Panc1 (cell line): ENCODE measurements around the gene RPS6KL1. TPM values are rescaled to one million over a fixed set of nuclear protein-coding genes. Genes with fewer than 3 reads are reported as not detected.

ENCODE experiments used
- ATAC-seq: fragments of 200-7000 bp; cut with Tn5 transposase; 2 replicates; pipeline ENCODE4 v1.9.1; 2020; ENCODE audit warnings: mild to moderate bottlenecking, moderate library complexity
- BruUV-seq: library from RNA; stranded (reverse); fragments of 400-500 nt; replicated peaks from 2 replicates; lab custom pipeline; 2021; lab: Mats Ljungman, UMichigan
- CTCF ChIA-PET: fragments of 300-600 bp; sonication (Branson Sonifier 250); formaldehyde crosslinking; loops from one replicate; lab custom pipeline; 2022; ENCODE audit warnings: antibody characterized with exemption; lab: Charles Lee
- POLR2A ChIA-PET: fragments of 300-600 bp; sonication (Branson Sonifier 250); formaldehyde crosslinking; loops from one replicate; lab custom pipeline; 2022; ENCODE audit warnings: antibody characterized with exemption; lab: Charles Lee
- DNase-seq: peaks from one replicate; pipeline ENCODE4 v3.0.0-alpha.2; 2010; ENCODE audit warnings: low read depth, low spot score
- H3K27ac ChIP-seq: 2 replicates; pipeline ENCODE4 v1.5.1; 2011; ENCODE audit warnings: mild to moderate bottlenecking, low read length, inconsistent platforms
- H3K27me3 ChIP-seq: fragments of 200-500 bp; sonication (Bioruptor generic); 2 replicates; pipeline ENCODE4 v1.6.0; 2014; ENCODE audit warnings: low read length, inconsistent platforms; ENCODE audit not compliant: control insufficient read depth, insufficient read depth
- H3K36me3 ChIP-seq: fragments of 200-500 bp; sonication (Bioruptor generic); 2 replicates; pipeline ENCODE4 v1.5.1; 2014; ENCODE audit warnings: inconsistent platforms, mild to moderate bottlenecking, low read length, moderate library complexity; ENCODE audit not compliant: control insufficient read depth, insufficient read depth
- H3K4me1 ChIP-seq: 2 replicates; pipeline ENCODE4 v1.5.1; 2011; ENCODE audit warnings: inconsistent platforms, mild to moderate bottlenecking, low read length, moderate library complexity; ENCODE audit not compliant: control insufficient read depth, insufficient read depth
- H3K4me3 ChIP-seq, 2 experiments: 2 replicates each; pipeline ENCODE4 v1.5.1; 2011 to 2012; ENCODE audit warnings: low read depth in 2 of 2, low read length in 2 of 2, mild to moderate bottlenecking in 2 of 2, inconsistent platforms in 1 of 2, moderate library complexity in 1 of 2
- H3K9me3 ChIP-seq: fragments of 200-500 bp; sonication (Bioruptor generic); 2 replicates; pipeline ENCODE4 v1.5.1; 2014; ENCODE audit warnings: low read depth, mild to moderate bottlenecking, inconsistent platforms, low read length, moderate library complexity; ENCODE audit not compliant: control insufficient read depth, insufficient read depth
- CTCF ChIP-seq: fragments of 450-650 bp; IDR thresholded peaks from 2 replicates; pipeline ENCODE4 v1.5.1; 2017; ENCODE audit warnings: mild to moderate bottlenecking
- POLR2AphosphoS5 ChIP-seq: IDR thresholded peaks from 2 replicates; pipeline ENCODE4 v1.6.1; 2012; ENCODE audit warnings: mild to moderate bottlenecking, low read depth, low read length, moderate library complexity
- REST ChIP-seq, 2 experiments: IDR thresholded peaks; 2 replicates each; pipeline ENCODE4 v1.6.1; 2011 to 2012; ENCODE audit warnings: low read depth in 2 of 2, control low read depth in 1 of 2, low read length in 1 of 2, mild to moderate bottlenecking in 1 of 2, moderate library complexity in 1 of 2; ENCODE audit not compliant: insufficient read depth in 1 of 2
- SIN3A ChIP-seq: IDR thresholded peaks from 2 replicates; pipeline ENCODE4 v1.6.1; 2012; ENCODE audit warnings: low read depth, mild to moderate bottlenecking, low read length, moderate library complexity, borderline replicate concordance; ENCODE audit not compliant: insufficient read depth
- TCF7L2 ChIP-seq: IDR thresholded peaks from 2 replicates; pipeline ENCODE4 v1.6.1; 2011; ENCODE audit warnings: mild to moderate bottlenecking, low read depth, low read length, inconsistent platforms
- in situ Hi-C: cut with HindIII; loops from 2 replicates; pipeline ENCODE4 v1.10.0; 2016; ENCODE audit warnings: low sequenced_read_pairs, low pct_unique_long_range_greater_than_20kb
- intact Hi-C: fragments of 100-400 bp; cut with micrococcal nuclease; formaldehyde crosslinking; loops from one replicate; pipeline ENCODE4 v1.10.0; 2022; ENCODE audit not compliant: unreplicated experiment
- total RNA-seq: library from RNA; stranded (reverse); gene quantifications from one replicate; pipeline ENCODE4 v1.2.1, GENCODE V29; 2021; ENCODE audit not compliant: unreplicated experiment

Gene RPS6KL1
- total RNA-seq, 1 experiment from 2014 or later = 14.9 TPM

- in situ Hi-C loops (no loop called here), intact Hi-C loops (no loop called here)
- no peak for TF ChIP-seq SIN3A
- TF ChIP-seq POLR2AphosphoS5 = no peak
- TF ChIP-seq REST (IDR thresholded peaks at IDR 0.05; ENCODE audit: insufficient read depth in 1 of 2, low read depth in 2 of 2, low read length in 1 of 2) = no peak
- TF ChIP-seq TCF7L2 = no peak
- TF ChIP-seq CTCF = no peak
- Histone ChIP-seq H3K27me3 (no peaks in the 10 kb centered on the region), H3K4me1 (peaks cover 13% of the 10 kb centered on the region), H3K36me3 (no peaks in the 10 kb centered on the region; the same call in 1 of the 2 replicates), H3K4me3 (no peak overlapping the region), H3K27ac (no peak overlapping the region), H3K9me3 (no peaks in the 10 kb centered on the region)
- ChIA-PET CTCF (interaction anchor here (0.7 kb wide), 1 partner anchor 1163 kb away, joined by 4 read pairs; no protein-coding TSS in a partner anchor), POLR2A (interaction anchor here (0.6 kb wide), 1 partner anchor 162 kb away, joined by 3 read pairs; no protein-coding TSS in a partner anchor)
- DNase-seq = no peak
- no peak for ATAC-seq
- no TSS peak for BruUV-seq
Observed at GRCh38 chr14:74879427-74880182, 43.5 kb downstream of the RPS6KL1 start.

GRCh38 chr14:74875941-74876913 is 46.8 kb downstream of the RPS6KL1 start, which contains the start of gene PROX2:
PROX2 (minus strand) TSS chr14:74876145; CDS start chr14:74863834, 12,311 bp downstream.
- in situ Hi-C loops (no loop called here), intact Hi-C loops (no loop called here)
- Histone ChIP-seq H3K27ac (no peak within 1 kb of the TSS), H3K4me3 (no peak within 1 kb of the TSS), H3K4me1 (peaks cover 5% of the 10 kb centered on the region), H3K36me3 (no peaks in the 10 kb centered on the region), H3K9me3 (no peaks in the 10 kb centered on the region), H3K27me3 (no peaks in the 10 kb centered on the region)
- ChIA-PET CTCF (interaction anchor here (0.7 kb wide), 1 partner anchor 289 kb away, joined by 4 read pairs; no protein-coding TSS in a partner anchor), POLR2A (no interaction called here)
- TF ChIP-seq REST (IDR thresholded peaks at IDR 0.05; ENCODE audit: insufficient read depth in 1 of 2, low read depth in 2 of 2, low read length in 1 of 2) = no peak
- no peak for TF ChIP-seq TCF7L2
- TF ChIP-seq CTCF = no peak
- TF ChIP-seq SIN3A = no peak
- ATAC-seq = no peak
- no peak for DNase-seq
- no TSS peak for BruUV-seq
